ENCODE measurements around the gene CDK17.

DNA sequence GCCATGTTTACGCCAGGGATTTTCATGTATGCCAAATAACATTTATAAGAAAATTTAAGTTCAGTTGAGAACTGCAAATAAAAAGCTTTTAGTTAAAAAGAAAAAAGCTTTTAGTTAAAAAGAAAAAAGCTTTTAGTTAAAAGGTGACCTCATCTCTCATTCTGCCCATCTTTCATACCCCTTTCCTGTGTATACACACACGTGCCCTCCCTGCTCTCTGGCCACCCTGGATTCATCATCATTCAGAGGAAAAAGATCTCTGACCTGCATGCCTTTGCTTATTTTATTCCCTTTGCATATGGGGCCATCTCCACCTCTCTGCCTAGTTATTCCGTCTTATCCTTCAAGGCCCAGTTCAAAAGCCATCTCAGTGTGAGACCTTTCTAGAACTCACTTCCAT lies 38.1 kb upstream of the CDK17 start:
- TF ChIP-seq, protein P1, sequence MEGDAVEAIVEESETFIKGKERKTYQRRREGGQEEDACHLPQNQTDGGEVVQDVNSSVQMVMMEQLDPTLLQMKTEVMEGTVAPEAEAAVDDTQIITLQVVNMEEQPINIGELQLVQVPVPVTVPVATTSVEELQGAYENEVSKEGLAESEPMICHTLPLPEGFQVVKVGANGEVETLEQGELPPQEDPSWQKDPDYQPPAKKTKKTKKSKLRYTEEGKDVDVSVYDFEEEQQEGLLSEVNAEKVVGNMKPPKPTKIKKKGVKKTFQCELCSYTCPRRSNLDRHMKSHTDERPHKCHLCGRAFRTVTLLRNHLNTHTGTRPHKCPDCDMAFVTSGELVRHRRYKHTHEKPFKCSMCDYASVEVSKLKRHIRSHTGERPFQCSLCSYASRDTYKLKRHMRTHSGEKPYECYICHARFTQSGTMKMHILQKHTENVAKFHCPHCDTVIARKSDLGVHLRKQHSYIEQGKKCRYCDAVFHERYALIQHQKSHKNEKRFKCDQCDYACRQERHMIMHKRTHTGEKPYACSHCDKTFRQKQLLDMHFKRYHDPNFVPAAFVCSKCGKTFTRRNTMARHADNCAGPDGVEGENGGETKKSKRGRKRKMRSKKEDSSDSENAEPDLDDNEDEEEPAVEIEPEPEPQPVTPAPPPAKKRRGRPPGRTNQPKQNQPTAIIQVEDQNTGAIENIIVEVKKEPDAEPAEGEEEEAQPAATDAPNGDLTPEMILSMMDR (IDR thresholded peaks at IDR 0.05; ENCODE audit: control extremely low read depth in 1 of 3, insufficient read depth in 1 of 3, low read depth in 1 of 3, low read length in 3 of 3) = no peak
- TF ChIP-seq NRF1 (IDR thresholded peaks at IDR 0.05; ENCODE audit: low read depth, low read length) = no peak
- no peak for TF ChIP-seq RAD21 (IDR thresholded peaks at IDR 0.05 in 1 of 2, conservative IDR thresholded peaks at IDR 0.05 in 1 of 2; ENCODE audit: low read depth in 2 of 2, low read length in 2 of 2)
- no peak for TF ChIP-seq TCF12 (IDR thresholded peaks at IDR 0.05; ENCODE audit: low read depth, low read length)
- TF ChIP-seq, protein P2, sequence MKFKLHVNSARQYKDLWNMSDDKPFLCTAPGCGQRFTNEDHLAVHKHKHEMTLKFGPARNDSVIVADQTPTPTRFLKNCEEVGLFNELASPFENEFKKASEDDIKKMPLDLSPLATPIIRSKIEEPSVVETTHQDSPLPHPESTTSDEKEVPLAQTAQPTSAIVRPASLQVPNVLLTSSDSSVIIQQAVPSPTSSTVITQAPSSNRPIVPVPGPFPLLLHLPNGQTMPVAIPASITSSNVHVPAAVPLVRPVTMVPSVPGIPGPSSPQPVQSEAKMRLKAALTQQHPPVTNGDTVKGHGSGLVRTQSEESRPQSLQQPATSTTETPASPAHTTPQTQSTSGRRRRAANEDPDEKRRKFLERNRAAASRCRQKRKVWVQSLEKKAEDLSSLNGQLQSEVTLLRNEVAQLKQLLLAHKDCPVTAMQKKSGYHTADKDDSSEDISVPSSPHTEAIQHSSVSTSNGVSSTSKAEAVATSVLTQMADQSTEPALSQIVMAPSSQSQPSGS (IDR thresholded peaks at IDR 0.05; ENCODE audit: low read length) = no peak
- no peak for TF ChIP-seq POLR2A (IDR thresholded peaks at IDR 0.05; ENCODE audit: control extremely low read depth in 1 of 2, low read depth in 2 of 2, low read length in 2 of 2)
- TF ChIP-seq SRF (IDR thresholded peaks at IDR 0.05; ENCODE audit: low read depth, low read length) = no peak
- TF ChIP-seq BACH1 (IDR thresholded peaks at IDR 0.05; ENCODE audit: low read length) = no peak
- TF ChIP-seq YY1 (IDR thresholded peaks at IDR 0.05; ENCODE audit: low read depth, low read length) = no peak
- no peak for TF ChIP-seq HDAC6 (IDR thresholded peaks at IDR 0.05; ENCODE audit: low read depth, low read length)
- TF ChIP-seq ASH2L (IDR thresholded peaks at IDR 0.05; ENCODE audit: low read length) = no peak
- TF ChIP-seq TEAD4 (IDR thresholded peaks at IDR 0.05; ENCODE audit: low read depth, low read length) = no peak
- TF ChIP-seq POU5F1 (IDR thresholded peaks at IDR 0.05; ENCODE audit: low read depth, low read length) = no peak
- TF ChIP-seq RBBP5 (IDR thresholded peaks at IDR 0.05; ENCODE audit: borderline replicate concordance, low read depth, low read length) = no peak
